Limb (tissue), 2 donors: Measurements from ENCODE around the gene PRSS21.

Experiments
- DNase-seq, 2 donors: peaks; one replicate each; pipeline ENCODE4 v3.0.0-alpha.2; 2016; ENCODE audit errors: extremely low spot score in 2 of 2

PRSS21 gene

GRCh38 chr16:2825049-2825742, 8.2 kb downstream of the PRSS21 start:
- no peak for DNase-seq

DNA sequence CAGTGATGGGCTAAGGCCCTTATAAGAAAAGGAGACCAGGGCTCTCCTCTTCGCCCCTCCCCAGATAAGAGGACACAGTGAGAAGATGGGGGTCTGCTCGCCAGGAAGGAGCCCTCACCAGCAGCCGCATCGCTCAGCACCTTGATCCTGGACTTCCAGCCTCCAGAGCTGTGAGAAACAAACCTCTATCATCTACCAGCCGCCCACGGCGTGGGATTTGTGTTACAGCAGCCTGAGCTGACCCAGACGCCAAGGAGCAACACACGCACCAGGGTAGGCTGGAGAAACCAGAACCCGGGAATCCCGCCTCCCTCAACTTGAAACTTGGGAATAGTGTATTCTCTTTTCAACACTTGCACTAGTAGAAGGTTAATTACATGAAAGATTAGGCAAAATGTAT, 8.9 kb downstream of the PRSS21 start:
- no peak for DNase-seq

DNA sequence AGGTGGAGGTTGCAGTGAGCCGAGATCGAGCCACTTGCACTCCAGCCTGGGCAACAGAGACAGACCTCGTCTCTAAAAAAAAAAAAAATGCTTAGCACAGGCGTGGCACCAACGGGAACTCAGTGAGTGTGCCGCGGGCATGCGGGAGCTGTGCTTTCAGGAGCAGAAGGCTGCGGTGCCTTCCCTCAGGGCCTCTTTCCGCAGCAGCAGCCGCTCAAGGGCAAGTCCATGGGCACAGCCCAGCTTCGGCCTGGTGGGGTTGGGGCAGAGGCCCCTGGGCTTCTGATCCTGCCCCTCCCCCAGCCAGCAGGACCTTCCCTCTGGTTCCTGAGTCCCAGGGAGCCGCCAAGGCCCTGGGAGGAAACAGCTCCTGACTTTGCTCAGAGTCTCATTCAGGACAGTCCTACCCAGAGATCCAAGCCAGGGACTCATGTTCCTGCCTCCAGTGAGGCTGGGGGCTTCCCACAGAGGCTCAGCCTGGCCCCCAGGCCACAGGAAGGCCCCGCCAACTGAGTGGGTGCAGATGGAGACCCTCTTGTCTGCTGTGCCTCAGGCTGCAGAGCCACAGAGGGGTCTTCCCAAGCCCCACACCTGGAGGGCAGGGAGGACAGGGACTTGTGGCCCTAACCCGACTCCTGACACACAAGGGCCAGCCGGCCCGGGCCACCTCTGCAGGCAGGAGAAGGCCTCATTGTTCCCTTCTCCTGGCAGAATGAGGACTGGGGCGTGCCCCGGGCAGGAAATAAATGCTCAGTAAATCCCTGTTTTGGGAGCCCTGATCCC, 9.7 kb downstream of the PRSS21 start:
- no peak for DNase-seq

DNA sequence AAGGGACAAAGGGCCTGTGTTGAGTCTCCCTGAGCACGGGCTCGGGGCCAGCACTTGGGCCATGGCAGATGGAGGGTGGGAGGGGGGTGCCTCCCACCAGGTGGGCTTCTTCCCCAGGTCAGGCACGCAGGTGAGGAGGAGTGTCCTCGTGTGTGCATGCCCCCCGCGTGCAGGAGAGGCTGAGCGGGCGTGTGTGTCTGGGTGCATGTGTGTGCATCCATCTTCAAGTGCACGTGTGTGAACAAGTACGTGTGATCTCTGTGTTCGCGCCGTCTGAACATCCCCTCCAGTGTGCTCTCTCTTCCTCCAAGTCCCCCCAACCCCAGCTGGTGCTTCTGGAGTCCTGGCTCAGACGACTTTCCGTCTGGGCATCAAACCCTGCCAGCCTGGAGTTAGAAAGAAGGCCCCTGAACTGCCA, 10.3 kb downstream of the PRSS21 start:
- DNase-seq, result no peak

- DNase-seq, result no peak
Observed at GRCh38 chr16:2827831-2828520, 10.9 kb downstream of the PRSS21 start.

DNA sequence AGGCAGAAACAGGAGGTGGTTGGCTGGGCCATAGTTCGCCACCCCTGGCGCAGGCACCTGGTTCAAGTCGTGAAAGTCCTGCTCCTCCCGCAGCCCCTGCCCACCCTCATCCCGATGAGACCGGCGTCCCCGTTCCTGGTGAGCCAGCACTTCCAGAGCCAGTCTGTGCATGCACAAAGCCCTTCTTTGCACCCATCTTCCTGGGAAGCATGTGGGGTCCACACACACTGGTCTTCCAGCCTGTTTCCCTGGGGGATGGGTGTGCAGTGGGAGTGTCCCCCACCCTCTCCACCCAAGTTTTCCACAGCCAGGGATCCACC, 11.4 kb downstream of the PRSS21 start:
- DNase-seq, result no peak

GRCh38 chr16:2828876-2829430, 11.9 kb downstream of the PRSS21 start:
- no peak for DNase-seq

GRCh38 chr16:2829501-2830354, 12.7 kb downstream of the PRSS21 start, which contains the start of gene ZG16B:
Gene ZG16B, plus strand, starts transcription at chr16:2830303. Its CDS starts 139 bp downstream, at chr16:2830442.
- DNase-seq, result no peak

DNA sequence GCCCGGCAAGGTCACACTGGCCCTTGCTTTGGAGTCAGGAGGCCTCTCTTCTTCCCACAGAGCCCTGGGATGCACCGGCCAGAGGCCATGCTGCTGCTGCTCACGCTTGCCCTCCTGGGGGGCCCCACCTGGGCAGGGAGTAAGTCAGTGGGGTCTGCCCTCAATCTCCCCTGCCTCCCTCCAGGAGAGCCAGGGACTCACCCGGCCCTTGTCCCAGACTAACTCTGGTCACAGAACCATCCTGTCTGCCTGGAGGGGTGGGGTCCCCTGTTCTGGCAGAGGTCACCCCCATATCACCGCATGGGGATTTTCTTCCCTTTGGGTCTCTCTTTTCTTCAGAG, 13.3 kb downstream of the PRSS21 start:
- DNase-seq, result no peak

- DNase-seq, result no peak
Observed at GRCh38 chr16:2831203-2831602, 14.2 kb downstream of the PRSS21 start.

DNA sequence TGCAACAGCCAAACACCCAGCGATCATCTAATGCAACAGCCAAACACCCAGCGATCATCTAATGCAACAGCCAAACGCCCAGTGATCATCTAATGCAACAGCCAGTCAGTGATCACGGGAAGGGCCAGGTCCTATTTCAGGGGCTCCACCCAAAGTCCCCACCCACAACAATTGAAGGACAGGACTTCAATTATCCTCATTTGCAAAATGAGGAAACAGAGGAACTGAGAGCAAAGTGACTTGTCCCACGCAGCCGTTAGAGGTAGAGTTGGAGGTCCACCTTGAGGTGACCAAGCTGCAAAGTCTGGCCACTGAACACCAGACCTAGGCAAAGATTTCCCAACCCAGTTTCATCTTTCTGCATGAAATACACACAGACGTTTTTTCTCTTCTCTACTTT, 16.7 kb downstream of the PRSS21 start:
- DNase-seq, result no peak

DNA sequence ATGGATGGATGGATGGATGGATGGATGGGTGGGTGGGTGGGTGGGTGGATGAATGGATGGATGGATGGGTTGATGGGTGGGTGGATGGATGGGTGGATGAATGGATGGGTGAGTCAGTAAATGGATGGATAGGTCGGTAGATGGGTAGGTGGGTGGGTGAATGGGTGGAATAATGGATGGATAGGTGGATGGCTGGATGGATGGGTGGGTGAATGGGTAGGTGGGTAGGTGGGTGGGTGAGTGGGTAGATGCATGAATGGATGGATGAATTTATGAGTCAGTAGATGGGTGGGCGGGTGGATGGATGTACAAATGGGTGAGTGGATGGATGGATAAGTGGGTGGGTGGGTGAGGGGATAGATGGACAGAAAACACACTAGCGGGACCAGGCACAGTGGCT, 17.9 kb downstream of the PRSS21 start:
- DNase-seq, result no peak

DNA sequence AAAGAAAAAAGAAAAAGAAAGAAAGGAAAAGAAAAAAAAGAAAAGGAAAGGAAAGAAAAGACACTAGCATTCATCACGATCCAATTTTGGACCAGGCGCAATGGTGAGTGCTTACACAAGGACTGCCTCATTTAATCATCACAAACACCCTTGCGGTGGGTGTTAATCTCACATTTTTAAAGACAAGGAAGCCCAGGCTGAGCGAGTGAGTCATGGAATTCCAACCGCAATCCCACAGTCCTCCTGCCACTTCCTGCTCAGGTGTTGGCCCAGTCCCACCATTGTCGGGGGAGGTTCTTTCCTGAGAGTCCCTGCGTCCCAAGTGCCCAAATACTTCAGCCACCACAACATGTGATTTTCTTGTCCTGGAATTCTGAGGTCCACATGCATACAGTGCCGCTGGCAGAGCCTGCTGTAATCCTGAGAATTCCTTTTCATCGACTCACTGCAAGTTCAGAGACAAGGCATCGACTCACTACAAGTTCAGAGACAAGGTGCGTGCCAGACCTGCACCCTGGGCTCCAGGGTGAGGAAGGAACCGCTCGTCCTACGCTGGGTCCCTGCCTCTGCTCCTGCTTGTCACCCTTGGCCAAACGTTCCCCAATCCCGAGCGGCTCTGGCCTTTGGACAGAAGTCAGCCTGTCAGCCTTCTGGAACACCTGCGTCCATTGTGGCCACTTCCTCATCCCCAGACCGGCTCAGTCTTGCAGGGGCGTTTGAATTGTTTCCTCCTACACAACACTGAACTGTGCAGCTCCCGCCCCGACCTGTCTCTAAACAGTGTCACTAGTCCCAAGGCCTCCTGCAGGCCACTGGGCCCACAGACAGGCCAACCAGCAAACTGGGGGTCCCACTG, 18.8 kb downstream of the PRSS21 start:
- DNase-seq, result no peak

DNA sequence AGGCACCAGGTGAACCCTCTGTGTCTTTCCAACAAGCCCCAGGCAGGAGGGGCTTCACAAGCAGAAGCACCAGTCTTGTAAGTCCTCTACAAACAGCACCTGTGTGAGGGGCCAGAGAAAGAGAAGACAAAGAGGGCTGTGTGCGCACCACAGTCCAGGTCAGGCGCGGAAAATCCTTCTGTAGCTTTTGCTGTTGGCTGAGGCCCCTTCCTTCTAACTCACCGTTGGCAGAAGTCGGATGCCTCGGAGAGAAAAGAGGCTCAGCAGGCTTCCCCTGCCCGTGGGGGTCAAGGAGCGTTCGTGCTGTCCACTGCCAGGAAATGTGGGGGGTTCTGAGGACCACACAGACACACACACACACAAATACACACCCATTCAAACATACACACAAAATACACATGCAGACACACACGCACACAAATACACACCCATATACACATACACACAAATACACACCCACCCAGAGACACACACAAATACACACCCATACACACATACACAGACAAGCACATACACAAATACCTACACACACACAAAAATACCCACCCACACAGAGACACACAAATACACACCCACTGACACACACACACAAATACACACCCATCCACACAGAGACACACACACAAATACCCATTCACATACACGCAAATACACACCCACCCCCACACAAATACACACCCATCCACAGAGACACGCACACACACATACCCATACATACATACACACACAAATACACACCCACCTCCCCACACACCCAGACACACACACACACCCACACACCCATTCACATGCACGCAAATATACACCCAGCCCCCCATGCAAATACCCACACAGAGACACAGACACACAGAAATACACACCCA, 19.8 kb downstream of the PRSS21 start:
- DNase-seq, result no peak

DNA sequence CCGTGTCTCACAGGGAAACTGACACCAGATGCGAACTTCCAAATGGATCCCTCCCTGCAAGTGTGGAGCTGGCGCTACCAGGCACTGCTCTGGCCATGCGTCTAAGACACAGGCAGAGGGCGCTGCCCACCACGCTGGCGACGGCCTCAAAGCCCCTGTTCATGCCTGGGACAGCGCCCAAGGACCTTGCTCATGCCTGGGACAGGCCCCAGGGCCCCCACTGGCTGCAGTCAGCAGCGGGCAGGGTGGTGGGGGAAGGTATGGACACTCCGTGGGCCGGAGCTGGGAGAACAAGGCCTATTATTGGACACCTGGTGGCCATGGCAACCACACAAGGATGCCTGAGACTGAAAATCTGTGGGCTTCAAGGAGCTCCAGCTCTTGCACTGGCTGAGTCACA, 21.9 kb downstream of the PRSS21 start:
- peak; percentile 42 to 70 for DNase-seq

GRCh38 chr16:2839650-2840450, 22.8 kb downstream of the PRSS21 start:
- DNase-seq, result peak in 1 of 2 donors; percentile 18

- peak in 1 of 2 donors; percentile 8 for DNase-seq
Observed at GRCh38 chr16:2840914-2841313, 23.9 kb downstream of the PRSS21 start.

DNA sequence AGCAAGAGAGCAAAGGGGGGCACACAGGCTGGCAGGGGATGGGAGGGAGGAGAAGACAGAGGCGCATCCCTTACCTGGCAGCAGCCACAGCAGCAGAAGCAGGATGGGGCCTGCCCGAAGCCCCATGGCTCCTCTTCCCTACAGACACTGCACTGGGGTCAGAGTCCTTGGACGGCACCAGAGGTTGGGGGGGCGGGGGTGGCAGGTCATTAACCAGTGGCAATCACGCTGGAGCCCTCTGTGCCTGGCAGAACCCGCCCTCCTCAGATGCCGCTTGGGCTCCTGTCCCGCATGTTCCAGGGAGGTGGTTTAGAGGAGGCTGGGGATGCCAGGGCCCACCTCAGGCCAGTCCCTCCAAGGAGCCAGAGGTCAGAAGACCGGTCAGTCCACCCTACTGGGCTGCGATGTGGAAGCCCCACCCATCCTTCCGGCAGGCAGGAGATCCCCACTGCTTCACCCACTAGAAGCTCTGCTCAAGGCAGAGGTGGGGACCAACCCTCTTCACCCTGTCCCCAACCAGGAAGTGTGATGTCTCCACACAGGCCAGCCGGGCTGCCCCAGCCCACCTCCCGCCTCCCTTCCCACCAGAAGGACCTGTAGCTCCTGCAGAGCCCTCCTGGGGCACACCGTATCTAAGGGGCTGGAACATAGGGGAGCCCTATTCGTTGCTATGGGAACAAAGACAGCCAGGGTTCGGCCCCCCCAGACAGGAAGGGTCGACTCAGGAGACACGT, 24.7 kb downstream of the PRSS21 start:
- peak in 1 of 2 donors; percentile 11 for DNase-seq
